HG03280 (cell line): ENCODE measurements around the gene RNF215.
A peak's percentile ranks its signal among the peaks of the same experiment; 100 is the strongest.

Source experiments
- ATAC-seq: cut with Tn5 transposase; IDR thresholded peaks from one replicate; pipeline ENCODE4 v1.9.1; 2021; ENCODE audit warnings: mild to moderate bottlenecking, moderate library complexity; ENCODE audit not compliant: unreplicated experiment

The RNF215 gene

DNA sequence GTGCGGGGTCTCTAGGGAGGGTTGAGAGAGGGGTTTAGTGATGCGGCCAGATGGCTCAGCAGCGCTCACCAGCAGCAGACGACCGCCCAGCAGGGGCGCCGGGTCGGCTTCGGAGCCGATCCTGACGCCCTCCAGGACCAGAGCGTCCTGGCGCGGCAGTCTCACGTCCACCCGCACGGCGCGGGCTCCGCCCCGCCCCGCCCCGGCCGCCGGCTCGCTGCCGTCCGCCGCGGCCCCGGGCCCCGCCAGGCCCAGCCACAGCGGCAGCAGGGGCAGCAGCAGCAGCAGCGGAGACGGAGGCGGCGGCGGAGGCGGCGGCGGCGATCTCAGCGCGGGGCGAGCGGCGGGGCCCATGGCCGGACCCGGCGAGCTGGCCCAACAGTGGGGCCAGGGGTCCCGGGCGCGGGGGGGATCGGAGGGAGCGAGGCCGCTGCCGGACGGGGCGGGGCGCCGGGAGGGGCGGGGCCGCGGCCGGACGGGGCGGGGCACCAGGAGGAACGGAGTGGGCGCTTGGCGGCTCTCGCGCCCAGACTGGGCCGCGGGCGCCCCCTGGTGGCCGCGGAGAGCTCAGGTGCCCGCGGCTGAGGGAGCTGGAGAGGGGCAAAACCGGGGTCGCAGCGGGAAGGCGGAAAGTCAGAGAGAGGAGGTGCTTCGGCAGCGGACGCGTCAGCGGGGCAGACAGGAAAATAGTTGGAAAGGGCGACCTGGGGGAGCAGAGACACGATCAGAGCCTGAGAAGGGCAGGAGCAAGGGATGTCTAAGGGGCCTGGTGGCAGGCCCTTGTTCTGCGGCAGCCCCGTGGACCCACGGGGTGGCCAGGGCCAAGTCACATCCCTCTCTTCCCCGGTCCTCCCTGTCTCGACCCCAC is at the start of gene RNF215:
RNF215 (minus strand) TSS at position 452 of the 868 bp plus-strand sequence; CDS start at position 354, 98 bp downstream.
- ATAC-seq = peak; percentile 77

- no peak for ATAC-seq
These were observed 49.0 kb upstream of the RNF215 start for GRCh38 chr22:30436196-30436595.

- no peak for ATAC-seq
These were observed 48.5 kb upstream of the RNF215 start for GRCh38 chr22:30435674-30436126.

GRCh38 chr22:30434843-30435242 is 47.6 kb upstream of the RNF215 start:
- ATAC-seq = no peak

- ATAC-seq = no peak
These were observed 46.6 kb upstream of the RNF215 start for GRCh38 chr22:30433773-30434172.

- ATAC-seq = no peak
These were observed 46.0 kb upstream of the RNF215 start for GRCh38 chr22:30433227-30433626.

DNA sequence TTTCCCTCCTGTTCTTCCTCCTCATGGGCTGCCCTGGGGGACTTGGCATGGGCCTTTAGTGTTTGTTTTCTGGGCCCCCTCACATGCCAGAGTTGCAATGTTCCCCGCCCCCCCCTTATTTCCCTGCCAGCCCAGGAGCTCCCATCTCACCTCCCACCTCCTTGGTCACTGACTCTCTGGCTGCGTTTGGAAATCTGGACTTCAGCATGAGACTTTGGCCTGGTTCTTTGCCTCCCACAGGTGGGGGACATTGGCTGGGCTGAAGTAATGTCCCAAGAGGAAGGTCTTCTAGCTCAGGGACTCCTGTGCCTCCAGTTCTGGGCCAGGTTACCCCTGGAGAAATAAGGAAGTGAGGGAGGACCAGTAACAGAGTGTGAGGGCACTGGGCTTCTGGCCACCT is 45.3 kb upstream of the RNF215 start:
- ATAC-seq = no peak

- no peak for ATAC-seq
These were observed 44.9 kb upstream of the RNF215 start for GRCh38 chr22:30432096-30432495.

- ATAC-seq = no peak
These were observed 43.7 kb upstream of the RNF215 start for GRCh38 chr22:30430933-30431332.

GRCh38 chr22:30429887-30430286 is 42.7 kb upstream of the RNF215 start:
- no peak for ATAC-seq

- no peak for ATAC-seq
These were observed 40.7 kb upstream of the RNF215 start for GRCh38 chr22:30427871-30428270.

GRCh38 chr22:30426388-30427353 is 39.5 kb upstream of the RNF215 start:
- no peak for ATAC-seq

GRCh38 chr22:30425616-30426387 is 38.6 kb upstream of the RNF215 start, which contains the start of gene MTFP1:
Gene MTFP1, plus strand, starts transcription at chr22:30425768. Its CDS starts 112 bp downstream, at chr22:30425880.
- ATAC-seq = no peak

DNA sequence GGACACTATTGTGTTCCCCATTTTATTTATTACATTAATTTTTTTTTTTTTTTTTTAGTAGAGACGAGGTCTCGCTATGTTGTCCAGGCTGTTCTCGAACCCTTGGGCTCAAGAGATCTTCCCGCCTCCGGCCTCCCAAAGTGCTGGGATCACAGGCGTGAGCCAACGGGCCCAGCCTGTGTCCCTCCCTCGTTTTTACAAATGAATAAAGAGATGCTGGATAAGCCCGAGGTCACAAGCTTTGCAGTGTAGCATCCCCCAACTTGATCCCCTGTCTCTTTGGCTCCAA is 38.1 kb upstream of the RNF215 start:
- no peak for ATAC-seq

DNA sequence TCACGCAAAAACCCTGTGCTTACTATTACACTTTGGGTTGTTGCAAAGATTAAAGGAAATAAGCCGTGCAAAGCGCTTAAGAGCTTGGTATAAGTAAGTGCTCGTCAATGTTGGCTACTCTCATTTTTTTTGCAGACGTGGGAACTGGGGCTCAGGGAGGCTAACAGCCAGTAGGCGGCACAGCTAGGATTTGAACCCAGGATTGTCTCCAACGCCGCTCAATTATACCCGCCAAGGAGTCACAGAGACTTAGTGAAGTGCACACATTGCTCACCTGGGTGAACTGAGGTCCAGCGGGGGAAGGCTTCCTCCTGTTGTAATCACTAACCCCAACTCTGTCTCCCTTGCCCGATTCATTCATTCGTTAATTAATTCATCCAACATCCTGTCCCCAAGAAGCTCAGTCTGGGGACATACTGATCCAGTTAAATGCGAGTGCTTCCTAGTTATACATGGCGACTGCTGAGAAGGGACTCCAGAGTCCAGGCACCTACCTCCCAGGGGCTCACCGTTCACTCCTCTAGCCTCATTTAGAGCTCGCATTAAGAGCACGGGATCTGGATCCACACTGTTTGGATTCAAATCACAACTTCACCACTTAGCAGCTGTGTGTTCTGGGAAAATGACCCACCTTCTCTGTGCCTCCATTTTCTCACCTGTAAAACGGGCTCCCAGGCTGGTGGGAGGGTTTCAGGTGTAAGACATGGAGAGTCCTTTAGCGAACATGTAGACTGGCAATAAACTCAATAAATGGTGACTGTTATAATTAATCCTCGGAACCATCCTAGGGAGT is 37.5 kb upstream of the RNF215 start:
- ATAC-seq = no peak

- peak; percentile 81 for ATAC-seq
These were observed 36.8 kb upstream of the RNF215 start for GRCh38 chr22:30423959-30424533.

GRCh38 chr22:30423301-30423958 is 36.2 kb upstream of the RNF215 start:
- ATAC-seq = peak; percentile 17

DNA sequence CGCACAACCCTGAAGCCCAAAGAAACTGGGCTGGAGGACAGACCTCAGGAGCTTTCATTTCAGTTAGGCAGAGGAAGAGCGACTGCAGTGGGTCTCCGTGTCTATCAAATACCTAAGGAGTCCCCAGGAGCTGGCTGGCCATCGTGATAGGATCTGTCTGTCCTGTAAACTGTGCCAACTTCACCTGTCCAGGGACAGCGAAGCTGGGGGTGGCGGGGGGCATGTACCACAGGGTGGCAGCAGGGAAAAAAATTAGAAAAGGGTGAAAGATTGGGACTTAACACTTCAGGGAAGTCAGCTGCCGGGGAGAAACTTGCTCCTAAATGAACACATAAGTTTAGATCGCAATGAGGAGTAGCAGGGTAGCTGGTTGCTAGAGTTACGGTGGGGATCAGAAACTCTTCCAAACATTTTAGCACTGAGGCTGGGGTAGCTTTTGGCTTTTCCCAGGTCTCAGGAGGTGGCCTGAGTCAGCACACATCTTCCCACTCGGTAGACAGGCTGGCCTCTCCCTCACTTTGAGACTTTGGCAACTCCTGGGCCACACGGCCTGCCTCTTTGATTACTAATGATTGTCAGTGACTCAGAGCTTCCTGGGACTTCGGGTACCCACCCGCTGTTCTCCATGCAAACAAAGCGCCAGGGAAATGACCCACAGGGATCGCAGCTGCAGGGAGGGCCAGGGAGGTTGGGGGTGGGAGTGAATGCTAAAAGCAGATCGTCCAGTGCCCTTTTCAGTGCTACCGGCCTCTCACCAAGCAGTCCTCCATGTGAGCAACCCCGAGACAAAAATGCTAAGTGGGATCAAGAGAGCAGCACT is 35.5 kb upstream of the RNF215 start:
- no peak for ATAC-seq
